ENCODE results near the gene LRRC8D.

The LRRC8D gene

GRCh38 chr1:89900323-89900722, 79.5 kb downstream of the LRRC8D start:
- DNase-seq (ENCODE audit: low read depth in 2 of 2): no peak
- H3K4me3 ChIP-seq (replicated peaks in 1 of 2; ENCODE audit: low read depth in 2 of 2, low read length in 2 of 2): no peak overlapping the region
- TF ChIP-seq CTCF (IDR thresholded peaks at IDR 0.05; ENCODE audit: low read depth, low read length): no peak

- no peak for TF ChIP-seq CTCF (IDR thresholded peaks at IDR 0.05; ENCODE audit: low read depth, low read length)
- DNase-seq (ENCODE audit: low read depth in 2 of 2): no peak
- H3K4me3 ChIP-seq (replicated peaks in 1 of 2; ENCODE audit: low read depth in 2 of 2, low read length in 2 of 2): no peak overlapping the region
Measured at GRCh38 chr1:89900791-89901708, 80.2 kb downstream of the LRRC8D start.

- no peak for DNase-seq (ENCODE audit: low read depth in 2 of 2)
- no peak overlapping the region for H3K4me3 ChIP-seq (replicated peaks in 1 of 2; ENCODE audit: low read depth in 2 of 2, low read length in 2 of 2)
- no peak for TF ChIP-seq CTCF (IDR thresholded peaks at IDR 0.05; ENCODE audit: low read depth, low read length)
Measured at GRCh38 chr1:89901957-89902669, 81.3 kb downstream of the LRRC8D start.

- H3K4me3 ChIP-seq (replicated peaks in 1 of 2; ENCODE audit: low read depth in 2 of 2, low read length in 2 of 2): no peak overlapping the region
- peak in 1 of 2 donors; percentile 21 for DNase-seq (ENCODE audit: low read depth in 2 of 2)
- no peak for TF ChIP-seq CTCF (IDR thresholded peaks at IDR 0.05; ENCODE audit: low read depth, low read length)
Measured at GRCh38 chr1:89903550-89903949, 82.7 kb downstream of the LRRC8D start.

- no peak for TF ChIP-seq CTCF (IDR thresholded peaks at IDR 0.05; ENCODE audit: low read depth, low read length)
- H3K4me3 ChIP-seq (replicated peaks in 1 of 2; ENCODE audit: low read depth in 2 of 2, low read length in 2 of 2): no peak overlapping the region
Measured at GRCh38 chr1:89904219-89904980, 83.6 kb downstream of the LRRC8D start.

GRCh38 chr1:89905395-89906058, 84.7 kb downstream of the LRRC8D start:
- peak; percentile 20 to 30 for DNase-seq (ENCODE audit: low read depth in 2 of 2)
- TF ChIP-seq CTCF (IDR thresholded peaks at IDR 0.05; ENCODE audit: low read depth, low read length): no peak
- no peak overlapping the region for H3K4me3 ChIP-seq (replicated peaks in 1 of 2; ENCODE audit: low read depth in 2 of 2, low read length in 2 of 2)

More at GRCh38 chr1:89904219-89904980, 83.6 kb downstream of the LRRC8D start:
- no peak for DNase-seq (ENCODE audit: low read depth in 2 of 2)

All from cardiac fibroblast (primary cell).